NCI-H2171 treated with DMSO at 0.1 percent for 48 hours (cell line): ENCODE results near the gene KSR1.
"Not testable (repeated sequence)": the region's sequence is repeated elsewhere in the genome, so short reads cannot be mapped to it uniquely, and the experiment has no call there.

Experiments
- DNase-seq: peaks from one replicate; lab custom pipeline; 2025; lab: John Stamatoyannopoulos, UW

Gene KSR1

GRCh38 chr17:27634776-27635175 lies 178.5 kb downstream of the KSR1 start:
- DNase-seq = no peak

GRCh38 chr17:27635275-27635823 lies 179.1 kb downstream of the KSR1 start:
- DNase-seq = no peak

DNA sequence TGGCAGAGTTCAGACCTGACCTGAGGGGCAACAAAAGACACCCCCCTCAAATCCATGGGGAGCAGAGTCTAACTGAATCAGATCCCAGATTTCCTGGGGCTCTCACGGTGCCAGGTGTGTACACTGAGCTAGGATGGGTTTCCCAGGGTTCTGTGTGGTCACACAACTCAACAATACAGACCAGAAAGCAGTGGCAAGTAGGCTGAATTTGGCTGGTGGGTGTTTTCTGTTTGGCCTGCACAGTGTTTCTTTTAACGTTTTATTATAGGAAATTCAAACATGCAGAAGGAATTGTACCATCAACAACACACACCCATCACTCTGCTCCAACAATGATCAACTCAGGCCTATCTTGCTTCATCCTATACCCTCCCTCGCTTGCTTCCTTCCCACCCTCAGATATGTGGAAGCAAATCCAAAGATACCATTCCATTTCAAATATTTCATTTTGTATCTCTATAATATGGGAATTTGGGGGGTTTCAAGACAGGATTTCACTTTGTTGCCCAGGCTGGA lies 179.8 kb downstream of the KSR1 start:
- not testable (repeated sequence) for DNase-seq

- not testable (repeated sequence) for DNase-seq
Observed at GRCh38 chr17:27637818-27638217, 181.6 kb downstream of the KSR1 start.

DNA sequence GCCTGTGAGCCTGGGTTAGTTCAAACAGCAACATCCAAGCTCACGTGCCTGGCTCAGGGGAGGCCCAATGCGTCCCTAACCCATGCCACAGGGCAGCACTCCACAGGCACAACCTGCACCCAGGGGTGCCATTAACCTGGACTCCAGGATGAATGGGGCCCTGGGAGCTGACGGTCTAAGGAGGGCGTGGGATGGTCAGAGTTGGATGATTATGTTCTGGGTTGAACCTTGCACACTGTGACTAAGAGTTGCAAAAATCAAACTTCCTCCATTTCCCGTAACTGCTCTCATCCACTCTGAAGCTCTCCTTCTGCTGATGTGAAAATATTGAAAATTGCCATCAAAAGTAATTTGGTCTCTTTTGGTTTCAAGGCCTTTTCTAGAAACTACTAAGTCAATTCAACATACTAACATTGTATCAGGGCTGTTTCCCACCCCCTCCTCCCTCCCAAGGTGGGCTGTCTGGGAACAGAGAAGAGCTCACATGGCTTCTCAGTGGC lies 182.2 kb downstream of the KSR1 start:
- DNase-seq = not testable (repeated sequence)

DNA sequence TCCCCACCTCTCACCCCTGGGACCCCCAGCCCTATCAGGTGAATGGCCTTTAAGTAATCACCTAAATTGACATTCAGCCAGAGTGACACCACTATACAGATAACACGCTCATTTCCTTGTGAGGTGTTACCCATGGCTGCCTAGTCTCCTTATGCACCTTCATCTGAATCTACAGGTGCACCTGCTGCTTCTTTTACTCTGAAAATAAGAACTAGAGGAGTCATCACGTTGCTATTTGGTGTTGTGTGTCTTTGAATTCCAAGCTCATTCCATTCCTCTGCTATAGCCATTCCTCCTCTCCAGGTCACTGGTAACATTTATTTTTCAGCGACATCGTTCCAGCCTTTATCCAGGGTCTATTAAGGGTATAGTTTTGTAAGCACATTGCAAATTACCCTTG lies 184.5 kb downstream of the KSR1 start:
- DNase-seq = no peak

- no peak for DNase-seq
Observed at GRCh38 chr17:27644586-27644985, 188.3 kb downstream of the KSR1 start.

DNA sequence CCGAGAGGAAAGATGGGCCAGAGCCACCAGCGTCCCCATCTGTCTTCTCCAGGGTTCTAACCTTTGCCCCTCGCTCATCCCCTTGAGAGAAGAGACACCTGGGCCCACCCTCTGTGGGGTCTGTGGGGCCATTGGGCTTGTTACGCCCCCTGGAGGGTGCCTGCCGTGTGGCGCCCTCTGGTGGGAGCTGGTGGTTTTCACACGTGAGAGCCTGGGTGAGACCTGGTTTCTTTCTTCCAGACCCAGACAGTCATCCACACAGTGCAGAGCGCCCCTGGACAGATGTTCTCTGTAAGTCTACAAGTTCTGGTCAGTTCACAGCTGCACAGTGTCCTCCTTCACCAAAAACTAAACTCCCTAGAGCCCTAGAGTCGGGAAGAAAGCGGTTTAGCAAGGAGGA lies 189.4 kb downstream of the KSR1 start:
- DNase-seq = not testable (repeated sequence)

DNA sequence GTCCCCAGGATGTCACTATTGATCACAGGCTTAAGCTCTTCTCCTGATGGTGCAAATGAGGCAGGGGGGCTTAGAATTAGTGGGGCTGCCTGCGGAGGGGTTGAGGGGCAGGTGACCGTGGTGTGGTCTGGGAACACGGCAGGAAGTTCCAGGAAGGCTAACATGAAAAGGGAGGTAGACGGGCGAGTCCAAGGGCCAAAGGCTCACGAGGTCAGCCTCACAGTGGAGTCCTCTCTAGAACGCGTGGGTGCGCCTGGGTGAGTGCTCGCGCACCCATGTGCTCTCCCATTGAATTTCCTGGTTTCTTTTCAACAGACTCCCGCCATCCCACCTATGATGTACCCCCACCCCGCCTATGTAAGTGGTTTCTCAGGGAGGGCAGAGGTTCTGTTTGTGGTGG lies 190.0 kb downstream of the KSR1 start:
- DNase-seq = no peak

DNA sequence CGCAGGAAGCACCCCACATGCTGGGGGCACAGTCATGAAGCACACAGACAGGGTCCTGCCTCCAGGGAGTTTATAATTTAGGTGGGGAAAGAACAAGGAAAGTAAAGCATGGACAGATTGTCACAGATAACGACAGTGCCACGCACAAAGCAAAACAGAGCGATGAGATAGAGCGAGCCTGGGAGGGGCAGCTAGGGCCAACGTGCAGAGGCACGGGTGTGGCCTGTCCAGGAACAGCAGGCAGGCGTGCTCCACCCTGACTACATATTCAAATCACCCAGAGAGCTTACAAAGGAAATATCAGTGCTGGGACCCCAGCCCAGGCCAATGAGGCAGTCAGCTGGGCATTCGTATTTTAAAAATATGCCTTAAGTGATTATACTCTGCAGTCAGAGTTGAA lies 191.5 kb downstream of the KSR1 start:
- DNase-seq = no peak

DNA sequence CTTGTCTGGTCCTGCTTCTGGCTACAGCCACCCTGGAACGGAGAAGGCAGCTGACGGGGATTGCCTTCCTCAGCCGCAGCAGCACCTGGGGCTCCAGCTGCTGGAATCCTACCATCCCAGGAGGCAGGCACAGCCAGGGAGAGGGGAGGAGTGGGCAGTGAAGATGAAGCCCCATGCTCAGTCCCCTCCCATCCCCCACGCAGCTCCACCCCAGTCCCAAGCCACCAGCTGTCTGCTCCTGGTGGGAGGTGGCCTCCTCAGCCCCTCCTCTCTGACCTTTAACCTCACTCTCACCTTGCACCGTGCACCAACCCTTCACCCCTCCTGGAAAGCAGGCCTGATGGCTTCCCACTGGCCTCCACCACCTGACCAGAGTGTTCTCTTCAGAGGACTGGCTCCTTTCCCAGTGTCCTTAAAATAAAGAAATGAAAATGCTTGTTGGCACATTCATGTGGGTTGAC lies 192.9 kb downstream of the KSR1 start:
- DNase-seq = not testable (repeated sequence)

DNA sequence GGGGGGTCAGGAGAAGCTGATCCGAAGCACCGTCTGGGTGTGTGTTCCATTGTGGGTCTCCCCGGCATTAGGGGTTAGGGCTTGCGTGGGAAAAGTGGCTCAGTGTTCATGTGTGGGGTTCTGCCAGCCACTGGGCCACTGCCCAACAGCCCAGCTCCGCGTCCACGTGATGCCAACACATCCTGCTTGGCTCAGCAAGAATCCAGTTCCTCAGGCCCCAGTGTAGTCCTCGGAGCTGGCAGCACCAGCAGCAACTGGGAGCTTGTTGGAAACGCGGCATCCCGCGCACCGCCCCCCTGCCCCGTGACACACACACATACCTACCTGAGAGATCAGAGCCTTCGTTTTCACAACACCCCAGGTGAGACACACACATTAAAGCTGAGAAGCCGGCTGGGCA lies 193.7 kb downstream of the KSR1 start:
- no peak for DNase-seq

- DNase-seq = no peak
Observed at GRCh38 chr17:27650836-27651235, 194.6 kb downstream of the KSR1 start.

DNA sequence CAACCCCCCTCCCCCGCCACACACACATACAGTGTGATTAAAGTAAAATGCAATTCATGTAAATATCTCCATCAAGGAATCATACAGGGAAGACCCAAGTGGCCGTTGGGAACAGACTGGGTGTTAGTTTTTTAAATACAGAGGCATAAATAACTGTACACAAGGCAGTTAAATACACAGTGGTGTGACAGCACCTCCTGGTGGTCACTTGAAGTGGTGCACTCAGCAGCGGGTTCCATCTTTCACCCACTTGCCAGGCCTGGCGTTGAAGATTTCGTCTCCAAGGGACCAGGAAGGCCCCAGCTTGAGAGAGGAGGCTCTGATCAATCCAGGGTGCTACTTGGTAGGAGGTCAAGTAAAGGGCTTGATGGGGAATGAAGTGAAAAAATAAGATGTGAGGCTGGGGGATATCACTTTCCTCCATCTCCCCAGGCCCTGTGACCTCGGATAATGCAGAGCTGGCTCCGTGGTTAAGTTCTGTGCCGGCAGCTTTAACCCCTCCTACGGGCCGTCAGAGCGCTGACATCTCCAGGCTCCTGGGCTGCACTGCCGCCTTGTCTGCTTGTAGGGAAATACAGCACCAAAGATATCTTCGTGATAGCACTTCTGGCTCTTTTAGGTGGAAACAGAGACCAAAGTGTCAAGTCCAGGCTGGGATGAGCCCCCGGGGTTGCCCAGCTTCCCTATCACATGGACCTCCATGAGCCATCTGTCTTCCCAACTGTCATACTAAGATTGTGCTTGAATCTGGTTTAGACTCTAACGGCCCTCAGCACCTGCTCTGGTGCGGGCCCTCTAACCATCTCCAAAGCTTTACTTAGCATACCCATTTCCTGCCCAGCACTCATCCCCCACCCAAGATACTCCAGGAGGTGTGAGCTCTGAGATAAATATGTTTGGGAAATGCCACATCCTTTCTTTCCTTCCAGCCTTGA lies 195.4 kb downstream of the KSR1 start:
- DNase-seq = peak; percentile 44

- DNase-seq = not testable (repeated sequence)
Observed at GRCh38 chr17:27653449-27653971, 197.3 kb downstream of the KSR1 start.

GRCh38 chr17:27654136-27654535 lies 197.9 kb downstream of the KSR1 start:
- DNase-seq = no peak

DNA sequence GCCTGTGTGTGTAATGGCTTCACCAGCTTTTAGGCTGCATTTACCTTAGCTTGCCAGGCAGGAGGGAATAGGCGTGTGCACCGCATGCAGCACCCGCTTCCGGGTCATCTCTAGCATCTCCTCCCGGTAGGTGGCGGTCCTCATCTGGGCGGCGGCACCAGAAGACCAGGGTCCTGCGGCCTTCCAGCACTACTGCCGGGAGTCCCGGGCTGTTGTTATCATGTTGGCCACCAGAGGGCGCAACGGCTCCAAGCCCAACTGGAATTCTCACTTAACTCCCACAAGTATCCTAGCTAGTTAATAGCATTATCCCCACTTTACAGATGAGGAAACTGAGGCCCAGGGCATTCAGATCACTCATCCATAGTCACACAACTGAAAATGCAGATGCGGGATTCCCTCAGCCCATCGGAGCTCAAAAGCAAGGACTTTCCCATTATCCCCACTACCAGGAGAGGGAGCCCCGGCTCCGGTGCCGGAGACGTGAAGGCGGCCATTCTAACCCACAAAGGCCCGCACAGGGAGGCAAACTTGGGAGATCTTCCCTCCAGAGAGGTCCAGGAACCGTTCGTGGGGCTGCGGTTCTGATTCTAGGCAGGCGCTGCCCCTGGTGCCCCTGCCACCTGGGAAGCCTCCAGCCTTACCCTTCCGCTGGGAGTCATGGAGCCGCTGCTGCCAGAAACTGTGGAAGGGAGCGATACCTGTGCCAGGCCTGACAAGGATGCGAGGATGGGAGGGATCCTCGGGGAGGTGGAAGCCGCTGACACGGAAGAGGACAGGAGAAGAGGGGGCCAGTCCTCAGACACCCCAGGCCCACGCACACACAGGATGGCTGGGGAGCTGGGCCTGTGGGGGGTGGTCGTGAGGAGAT lies 198.6 kb downstream of the KSR1 start:
- peak; percentile 70 for DNase-seq

DNA sequence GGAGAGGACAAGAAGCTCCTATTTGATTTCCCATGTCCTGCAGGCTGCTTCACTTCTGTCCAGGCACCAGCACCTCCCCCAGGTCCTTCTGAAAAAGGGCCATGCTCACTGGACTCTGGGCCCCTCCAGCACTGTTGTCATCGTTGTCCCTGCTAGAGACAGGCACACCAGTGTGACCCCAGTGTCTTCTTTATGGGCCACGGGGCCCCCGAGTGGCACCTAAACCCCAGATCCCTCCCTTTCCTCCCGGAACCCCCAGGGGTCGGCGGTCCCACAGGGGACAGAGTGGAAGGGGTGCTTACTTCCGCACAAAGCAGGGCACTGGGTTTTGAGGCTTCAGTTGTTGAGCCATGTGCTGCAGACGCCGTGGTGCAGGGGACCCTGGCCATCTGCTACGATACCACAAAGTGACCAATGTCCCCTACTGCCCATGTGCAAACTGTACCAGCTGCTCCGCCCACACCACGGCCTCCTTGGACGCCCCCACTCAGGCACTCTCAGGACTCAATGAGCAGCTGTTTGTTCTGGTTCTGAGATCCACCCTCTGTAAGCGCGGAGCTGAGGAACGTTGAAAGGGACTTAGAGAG lies 199.4 kb downstream of the KSR1 start:
- not testable (repeated sequence) for DNase-seq

DNA sequence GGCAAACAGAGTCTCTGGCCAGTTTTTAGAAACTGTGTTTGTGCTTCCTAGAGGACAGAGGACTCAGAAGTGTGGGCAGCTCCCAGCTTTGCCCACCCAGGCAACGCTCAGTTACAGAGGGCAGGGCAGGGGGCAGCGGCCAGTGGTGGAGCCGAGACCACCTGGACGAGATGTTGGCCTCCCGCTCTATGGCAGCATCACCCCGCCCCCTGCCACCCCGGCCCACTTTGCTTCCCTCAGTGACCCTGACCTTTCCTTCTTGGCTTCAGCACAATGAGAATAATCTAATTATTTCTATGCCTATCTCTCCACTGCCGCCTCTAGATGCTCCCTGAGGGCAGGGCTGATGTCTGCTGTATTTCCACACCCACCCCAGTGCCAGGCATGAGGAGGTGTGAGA lies 200.4 kb downstream of the KSR1 start:
- not testable (repeated sequence) for DNase-seq

- DNase-seq = no peak
Observed at GRCh38 chr17:27657620-27658019, 201.4 kb downstream of the KSR1 start.

DNA sequence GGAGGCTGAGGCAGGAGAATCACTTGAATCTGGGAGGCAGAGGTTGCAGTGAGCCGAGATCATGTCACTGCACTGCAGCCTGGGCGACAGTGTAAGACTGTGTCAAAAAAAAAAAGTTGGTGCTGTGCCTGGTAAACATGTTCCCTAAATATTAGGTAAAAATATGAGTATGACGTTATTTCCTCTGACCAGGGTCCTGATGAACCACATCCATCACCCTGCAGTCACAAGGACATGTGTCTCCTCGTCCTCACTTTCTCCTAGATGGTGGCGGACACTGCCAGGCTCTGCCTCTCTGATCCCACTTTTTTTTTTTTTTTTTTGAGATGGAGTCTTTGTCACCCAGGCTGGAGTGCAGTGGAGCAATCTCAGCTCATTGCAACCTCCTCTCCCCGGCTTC lies 203.4 kb downstream of the KSR1 start:
- no peak for DNase-seq
